GM19324 (cell line): ENCODE measurements around the gene GTF3C6.
"Not testable (repeated sequence)": the region's sequence is repeated elsewhere in the genome, so short reads cannot be mapped to it uniquely, and the experiment has no call there.

Experiments
- ATAC-seq: cut with Tn5 transposase; IDR thresholded peaks from one replicate; pipeline ENCODE4 v1.9.1; 2021; ENCODE audit warnings: mild to moderate bottlenecking, moderate library complexity; ENCODE audit not compliant: unreplicated experiment, low FRiP score

The GTF3C6 gene, protein sequence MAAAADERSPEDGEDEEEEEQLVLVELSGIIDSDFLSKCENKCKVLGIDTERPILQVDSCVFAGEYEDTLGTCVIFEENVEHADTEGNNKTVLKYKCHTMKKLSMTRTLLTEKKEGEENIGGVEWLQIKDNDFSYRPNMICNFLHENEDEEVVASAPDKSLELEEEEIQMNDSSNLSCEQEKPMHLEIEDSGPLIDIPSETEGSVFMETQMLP

DNA sequence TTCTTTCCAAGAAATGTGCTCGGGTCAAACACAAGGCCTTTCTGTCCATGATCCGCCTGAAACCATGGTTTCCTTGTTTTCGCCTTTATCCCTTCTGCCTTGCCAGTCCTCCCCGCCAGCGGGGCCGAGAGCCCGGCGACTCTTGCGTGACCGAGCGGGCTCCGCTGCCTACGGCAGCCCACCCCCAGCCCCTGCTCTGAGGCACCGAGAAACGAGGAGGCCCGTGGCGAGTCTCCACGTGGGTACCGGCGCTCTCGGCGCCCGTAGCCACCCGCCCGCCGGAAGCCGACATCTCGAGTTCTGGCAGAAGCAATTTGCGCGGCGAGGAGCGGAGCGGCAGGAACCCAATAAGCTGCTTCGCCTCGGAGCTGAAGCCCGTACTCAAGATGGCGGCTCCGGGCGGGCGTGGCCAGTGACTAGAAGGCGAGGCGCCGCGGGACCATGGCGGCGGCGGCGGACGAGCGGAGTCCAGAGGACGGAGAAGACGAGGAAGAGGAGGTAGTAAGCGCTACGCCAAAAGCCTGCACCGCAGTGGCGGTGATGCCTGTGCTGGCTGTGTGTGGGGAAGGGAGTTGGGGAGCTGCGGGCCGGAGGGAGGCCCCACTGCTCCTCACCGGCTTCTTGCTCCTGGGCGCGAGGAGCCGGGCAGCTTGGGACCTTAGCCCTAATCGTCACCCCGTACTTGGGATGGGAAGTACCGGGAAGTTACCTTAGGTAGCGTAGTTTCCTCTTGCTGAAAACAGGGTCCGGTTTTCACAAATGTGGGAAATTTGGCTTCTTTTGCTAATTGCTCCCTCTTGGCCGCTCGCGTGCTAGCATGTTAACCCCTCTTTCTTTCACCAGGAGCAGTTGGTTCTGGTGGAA, at the start of gene GTF3C6:
Gene GTF3C6 (plus strand): TSS at position 378 of the 864 bp plus-strand sequence. CDS start 64 bp downstream, at position 442.
- ATAC-seq, result peak; percentile 99

DNA sequence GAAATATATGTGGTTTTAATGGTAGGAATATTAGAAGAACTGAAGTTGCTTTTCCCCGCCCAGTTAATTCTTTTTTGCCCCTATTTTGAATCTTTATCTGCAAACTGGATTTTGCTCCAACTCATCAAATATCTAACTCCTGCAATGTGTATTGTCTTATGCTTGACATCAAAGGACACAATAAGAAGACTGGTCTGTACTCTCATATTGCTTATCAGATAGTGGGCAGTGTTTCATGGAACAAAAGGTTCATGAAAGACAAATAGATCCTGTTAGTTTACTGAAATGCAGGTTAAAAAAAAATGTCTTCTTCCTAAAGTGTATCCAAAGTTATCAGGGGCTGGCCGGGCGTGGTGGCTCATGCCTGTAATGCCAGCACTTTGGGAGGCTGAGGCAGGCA, 27.7 kb upstream of the GTF3C6 start:
- ATAC-seq, result no peak

DNA sequence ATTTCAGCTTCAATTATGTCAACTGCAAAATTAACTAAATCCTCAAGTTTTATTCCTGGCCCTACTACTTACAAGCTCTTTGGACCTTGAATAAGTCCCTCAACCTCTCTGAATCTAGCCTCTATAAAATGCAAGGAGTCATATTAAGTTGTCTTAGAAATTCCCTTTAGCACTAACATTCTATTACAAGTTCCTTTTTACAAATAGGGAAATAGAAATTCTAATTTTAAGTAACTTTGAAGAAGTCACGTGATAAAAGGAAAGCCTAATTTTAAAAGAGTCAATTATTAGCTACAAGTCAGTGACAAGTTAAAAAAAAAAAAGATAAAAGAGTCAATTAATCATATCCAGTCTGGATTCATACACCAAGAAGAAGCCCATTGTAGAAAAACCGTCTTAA, 24.6 kb upstream of the GTF3C6 start:
- ATAC-seq, result no peak

DNA sequence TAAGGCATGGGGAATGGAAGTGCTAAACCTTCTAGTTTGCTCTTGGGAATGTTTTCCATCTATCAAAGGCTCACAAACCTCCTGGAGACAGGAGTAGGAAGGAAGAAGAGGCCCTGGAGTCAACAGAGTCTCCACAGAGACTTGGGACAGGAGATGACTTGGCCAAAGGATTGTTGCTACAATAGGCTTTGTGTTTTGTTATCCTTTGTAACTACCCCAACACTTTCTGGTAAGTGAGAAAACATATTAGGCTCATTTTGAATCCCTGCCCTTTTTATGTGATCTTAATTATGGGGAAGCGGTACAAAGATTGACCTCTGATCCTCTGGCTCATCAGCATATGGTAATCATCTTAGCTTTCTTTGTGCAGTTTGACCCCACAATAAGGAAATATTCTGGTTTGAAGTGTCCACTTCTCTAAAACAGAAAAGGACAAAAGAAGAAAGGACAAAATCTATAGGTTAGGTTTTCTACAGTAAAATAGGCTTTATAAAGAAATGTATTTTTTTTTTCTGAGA, 24.1 kb upstream of the GTF3C6 start:
- no peak for ATAC-seq

DNA sequence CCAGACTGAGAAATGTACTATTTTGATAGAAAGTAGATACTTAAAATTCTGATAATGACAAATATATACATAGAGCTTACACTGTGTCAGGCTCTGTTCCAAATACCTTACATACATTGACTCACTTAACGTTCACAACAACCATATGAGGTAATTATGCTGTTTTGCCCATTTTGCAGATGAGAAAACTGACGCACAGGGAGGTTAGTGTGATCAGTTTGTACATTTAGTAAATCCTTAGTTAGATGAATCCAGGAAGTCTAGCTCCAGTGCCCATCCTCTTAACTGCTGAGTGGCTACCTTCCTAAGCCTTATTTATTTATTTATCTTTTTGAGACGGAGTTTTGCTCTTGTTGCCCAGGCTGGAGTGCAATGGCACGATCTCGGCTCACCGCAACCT, 23.3 kb upstream of the GTF3C6 start:
- ATAC-seq, result no peak

DNA sequence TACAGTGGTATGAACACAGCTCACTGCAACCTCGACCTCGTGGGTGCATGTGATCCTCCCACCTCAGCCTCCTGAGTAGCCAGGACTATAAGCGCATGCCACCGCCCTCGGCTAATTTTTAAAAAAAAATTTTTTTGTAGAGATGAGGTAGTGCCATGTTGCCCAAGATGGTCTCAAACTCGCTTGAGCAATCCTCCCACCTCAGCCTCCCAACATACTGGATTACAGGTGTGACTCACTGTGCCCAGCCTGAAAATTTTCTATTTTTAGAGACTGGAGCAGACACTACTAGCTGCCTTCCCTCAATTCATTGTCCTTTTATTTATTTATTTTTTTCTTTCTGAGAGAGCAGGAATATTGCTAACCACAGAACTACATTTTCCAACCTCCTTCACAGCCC, 20.3 kb upstream of the GTF3C6 start:
- ATAC-seq, result no peak

DNA sequence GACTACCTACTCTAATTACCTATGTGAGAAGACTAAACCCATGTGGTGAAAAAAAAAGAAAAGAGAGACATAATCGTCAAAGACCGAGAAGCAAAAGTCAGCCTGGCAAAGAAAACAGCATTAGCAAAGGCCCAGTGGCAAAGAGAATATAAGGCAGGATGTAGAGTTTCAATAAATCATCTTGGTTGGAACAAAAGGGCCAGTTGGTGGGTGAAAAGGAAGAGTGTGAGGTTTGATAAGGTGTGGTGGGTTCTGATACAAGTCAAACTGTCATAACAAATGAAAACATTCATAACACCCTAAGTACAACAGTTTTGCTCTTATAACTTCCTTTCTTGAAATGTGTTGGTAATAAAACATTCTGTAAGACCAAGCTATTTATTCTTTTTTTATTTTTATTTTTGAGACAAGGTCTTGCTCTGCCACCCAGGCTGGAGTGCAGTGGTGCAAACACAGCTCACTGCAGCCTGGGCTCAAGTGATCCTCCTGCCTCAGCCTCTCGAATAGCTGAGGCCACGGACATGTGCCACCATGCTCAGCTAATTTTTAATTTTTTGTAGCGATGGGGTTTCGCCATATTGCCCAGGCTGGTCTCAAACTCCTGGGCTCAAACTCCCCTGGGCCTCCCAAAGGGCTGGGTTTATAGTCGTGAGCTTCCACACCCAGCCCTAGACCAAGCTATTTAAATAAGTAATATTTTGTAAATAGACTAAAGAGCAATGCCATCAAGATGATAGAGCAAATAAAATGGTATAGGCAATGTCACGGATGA, 18.9 kb upstream of the GTF3C6 start:
- no peak for ATAC-seq

DNA sequence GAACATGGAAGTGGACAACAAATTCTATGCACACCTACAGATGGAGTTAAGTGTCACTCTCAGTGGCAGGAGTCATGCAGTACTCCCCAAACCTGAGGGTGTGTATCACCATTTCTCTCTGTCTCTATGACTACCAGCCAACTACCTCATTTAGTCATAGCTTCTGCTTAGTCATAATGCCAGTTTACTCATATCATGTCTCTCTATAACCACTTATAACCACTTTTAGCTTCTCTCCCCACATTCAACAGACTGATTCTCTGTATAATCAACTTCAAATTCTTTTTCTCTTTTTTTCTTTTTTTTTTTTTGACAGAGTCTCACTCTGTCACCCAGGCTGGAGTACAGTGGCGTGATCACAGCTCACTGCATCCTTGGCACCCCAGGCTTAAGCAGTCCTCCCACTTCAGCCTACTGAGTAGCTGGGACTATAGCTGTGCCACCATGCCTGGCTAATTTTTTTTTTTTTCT, 13.8 kb upstream of the GTF3C6 start:
- ATAC-seq, result peak; percentile 83

DNA sequence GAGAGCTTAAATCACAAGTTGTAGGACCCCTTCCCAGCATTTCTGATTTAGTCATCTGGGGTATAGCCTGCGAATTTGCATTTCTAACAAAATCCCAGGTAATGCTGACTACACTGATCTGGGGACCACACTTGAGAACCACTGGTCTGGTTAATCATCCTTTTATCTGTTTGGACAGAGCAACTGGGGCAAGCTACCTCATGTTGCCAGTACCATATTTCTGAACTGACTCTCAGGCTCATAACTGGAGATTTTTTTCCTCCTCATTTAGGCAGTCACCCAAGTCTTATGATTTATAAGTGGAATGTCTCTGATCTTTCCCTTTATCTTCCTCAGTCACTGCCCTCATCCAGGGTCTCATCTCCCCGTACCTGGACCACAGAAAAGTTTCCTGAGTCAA, 12.0 kb upstream of the GTF3C6 start:
- no peak for ATAC-seq

DNA sequence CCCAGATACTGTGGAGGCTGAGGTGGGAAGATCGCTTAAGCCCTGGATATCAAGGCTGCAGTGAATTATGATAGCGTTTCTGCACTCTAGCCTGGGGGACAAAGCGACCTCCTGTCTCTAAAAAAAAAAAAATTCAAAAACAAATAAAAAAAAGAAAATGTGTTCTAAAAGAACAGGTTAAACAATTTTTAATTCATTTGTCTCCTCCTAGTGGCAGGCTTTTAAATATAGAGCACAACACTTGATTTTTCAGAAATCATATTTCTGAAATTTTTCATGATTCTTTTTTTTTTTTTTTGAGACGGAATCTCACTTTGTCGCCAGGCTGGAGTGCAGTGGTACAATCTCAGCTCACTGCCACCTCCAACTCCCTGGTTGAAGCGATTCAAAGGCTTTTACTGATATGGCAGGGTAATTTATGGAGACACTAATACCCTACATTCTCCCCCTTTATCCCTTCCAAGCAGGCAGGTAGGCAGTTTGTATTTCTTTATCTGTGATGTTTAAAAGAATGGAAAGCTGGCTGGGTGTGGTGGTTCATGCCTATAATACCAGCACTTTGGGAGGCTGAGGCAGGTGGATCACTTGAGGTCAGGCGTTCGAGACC, 8.7 kb upstream of the GTF3C6 start:
- no peak for ATAC-seq

DNA sequence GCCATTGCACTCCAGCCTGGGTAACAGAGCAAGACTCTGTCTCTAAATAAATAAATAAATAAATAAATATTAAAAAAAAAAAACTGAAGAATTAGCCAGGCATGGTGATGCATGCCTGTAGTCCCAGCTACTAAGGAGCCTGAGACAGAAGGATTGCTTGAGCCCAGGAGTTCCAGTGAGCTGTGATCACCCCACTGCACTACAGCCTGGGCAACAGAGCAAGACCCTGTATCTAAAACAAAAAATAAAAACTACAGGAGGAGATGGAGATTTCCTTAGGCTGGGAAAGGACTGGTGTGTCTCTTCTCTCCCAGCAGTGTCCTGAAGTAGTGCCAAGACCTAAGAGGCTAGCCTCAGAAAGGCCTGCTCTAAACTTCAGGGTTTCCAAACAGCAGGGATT, 8.1 kb upstream of the GTF3C6 start:
- no peak for ATAC-seq

DNA sequence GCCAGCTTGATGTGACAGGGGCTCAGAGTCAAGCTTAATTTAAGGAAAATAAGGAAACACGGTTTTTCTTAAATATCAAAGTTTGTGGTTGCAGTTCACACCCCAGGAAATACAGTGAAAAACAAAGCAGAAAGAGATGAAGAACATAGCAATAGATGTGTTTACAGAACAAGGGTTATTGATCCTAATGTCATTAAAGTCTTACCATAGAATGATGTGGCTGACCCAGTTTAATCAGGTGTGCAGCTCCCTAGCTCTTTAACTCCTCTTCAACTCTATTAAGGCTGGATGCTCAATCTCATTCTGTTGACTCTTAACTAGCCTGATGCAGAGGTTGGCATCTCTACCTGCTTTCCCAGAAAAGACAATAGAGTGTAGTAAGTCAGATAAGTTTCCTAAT, 7.5 kb upstream of the GTF3C6 start:
- ATAC-seq, result no peak

DNA sequence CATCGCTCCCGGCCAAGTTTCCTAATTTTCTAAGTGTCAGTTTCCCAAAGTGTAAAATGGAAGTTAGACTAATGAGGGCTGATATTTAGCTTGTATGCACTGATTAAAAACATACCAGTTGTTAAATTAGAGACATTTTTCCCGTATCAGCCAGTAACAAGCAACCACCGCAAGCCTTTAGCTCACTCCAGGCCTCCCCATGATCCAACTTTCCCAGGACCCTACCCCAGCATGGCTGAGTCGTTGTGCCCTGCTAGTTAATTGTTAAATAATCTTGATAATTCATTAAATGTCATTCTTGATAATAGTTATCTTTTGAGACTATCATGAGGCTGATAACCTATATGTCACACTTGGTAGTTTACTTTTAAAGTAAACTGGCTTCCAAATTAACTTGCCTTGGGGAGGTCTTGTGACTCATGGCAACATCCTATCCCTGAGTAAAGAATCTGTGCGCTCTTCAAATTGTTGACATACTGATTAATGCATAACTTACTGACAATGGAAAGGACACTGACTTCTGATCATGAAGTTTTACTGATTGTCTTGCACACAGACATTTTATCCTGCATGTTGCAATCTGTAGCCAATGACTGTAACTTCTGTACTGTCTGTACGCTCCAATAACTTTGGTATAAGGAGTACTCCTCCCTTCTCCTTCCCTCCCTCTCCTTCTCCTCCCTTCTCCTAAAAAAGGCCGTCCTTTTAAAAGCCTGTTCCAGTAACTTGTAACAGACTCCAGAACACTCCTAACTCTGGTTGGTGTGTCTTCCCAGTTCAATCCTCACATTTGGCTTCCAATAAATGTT, 6.3 kb upstream of the GTF3C6 start:
- ATAC-seq, result no peak

DNA sequence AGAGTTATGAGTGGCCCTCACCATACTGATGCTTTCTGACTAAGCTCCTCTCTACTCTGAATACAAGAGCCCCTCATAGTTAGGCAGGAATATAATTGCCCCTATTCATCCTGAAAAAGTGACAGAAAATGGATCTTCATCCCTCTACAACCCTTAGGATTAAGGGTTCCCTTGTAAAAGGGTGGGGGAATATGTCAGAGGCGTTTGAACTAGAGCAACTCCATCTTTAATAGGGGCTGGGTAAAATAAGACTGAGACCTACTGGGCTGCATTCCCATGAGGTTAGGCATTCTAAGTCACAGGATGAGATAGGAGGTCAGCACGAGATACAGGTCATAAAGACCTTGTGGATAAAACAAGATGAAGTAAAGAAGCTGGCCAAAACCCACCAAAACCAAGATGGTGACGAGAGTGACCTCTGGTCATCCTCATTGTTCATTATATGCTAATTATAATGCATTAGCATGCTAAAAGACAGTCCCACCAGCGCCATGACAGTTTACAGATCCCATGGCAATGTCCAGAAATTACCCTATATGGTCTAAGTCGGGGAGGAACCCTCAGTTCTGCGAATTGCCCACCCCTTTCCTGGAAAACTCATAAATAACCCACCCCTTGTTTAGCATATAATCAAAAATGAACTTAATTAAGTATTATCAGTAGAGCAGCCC, 4.7 kb upstream of the GTF3C6 start:
- ATAC-seq, result no peak

DNA sequence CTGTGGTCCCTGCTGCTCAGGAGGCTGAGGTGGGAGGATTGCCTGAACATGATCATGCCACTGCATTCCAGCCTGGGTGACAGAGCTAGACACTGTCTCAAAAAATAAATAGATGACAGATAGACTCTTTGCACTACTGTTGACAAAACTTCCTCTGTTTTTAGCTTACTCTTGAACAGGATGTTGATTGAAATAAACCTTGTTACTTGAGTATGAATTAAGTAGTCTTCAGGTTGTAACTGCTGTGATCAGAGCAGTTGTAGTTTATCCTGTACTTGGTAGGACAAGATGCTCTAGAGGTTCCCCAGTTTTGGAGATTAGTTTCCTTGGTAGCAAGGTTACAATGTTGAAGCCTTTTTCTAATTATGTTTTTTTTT, 1.5 kb downstream of the GTF3C6 start:
- no peak for ATAC-seq

DNA sequence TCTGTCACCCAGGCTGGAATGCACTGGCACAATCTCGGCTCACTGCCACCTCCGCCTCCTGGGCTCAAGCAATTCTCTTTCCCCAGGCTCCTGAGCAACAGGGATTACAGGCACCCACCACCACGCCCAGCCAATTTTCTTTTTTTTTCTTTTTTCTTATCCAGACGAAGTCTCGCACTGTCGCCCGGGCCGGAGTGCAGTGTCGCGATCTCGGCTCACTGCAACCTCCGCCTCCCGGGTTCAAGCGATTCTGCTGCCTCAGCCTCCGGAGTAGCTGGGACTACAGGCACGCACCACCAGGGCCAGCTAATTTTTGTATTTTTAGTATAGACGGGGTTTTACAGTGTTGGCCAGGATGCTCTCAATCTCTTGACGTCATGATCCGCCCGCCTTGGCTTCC, 4.1 kb downstream of the GTF3C6 start:
- not testable (repeated sequence) for ATAC-seq

DNA sequence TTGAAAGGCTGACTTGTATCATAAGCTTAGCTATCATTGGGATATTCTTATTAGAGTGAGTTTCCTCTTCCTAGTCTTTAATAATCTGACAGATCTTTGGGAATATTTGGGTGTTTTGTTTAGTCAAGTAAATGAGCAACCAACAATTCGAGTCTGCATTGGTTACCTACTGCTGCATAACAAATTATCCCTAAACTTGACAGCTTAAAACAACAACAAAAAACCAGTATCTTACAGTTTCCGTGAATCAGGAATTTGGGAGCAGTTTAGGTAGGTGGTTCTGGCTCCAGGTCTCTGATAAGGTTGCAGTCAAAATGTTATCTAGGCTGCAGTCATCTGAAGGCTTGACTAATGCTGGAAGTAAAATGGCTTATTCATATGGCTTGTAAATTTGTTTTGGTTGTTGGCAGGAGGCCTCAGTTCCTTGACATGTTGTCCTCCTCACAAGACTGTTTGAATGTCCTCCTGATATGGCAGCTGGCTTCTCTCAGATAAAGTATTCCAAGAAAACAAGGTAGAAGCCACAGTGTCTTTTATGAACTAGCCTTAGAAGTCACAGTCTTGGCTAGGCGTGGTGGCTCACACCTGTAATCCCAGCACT, 7.2 kb downstream of the GTF3C6 start:
- ATAC-seq, result no peak

DNA sequence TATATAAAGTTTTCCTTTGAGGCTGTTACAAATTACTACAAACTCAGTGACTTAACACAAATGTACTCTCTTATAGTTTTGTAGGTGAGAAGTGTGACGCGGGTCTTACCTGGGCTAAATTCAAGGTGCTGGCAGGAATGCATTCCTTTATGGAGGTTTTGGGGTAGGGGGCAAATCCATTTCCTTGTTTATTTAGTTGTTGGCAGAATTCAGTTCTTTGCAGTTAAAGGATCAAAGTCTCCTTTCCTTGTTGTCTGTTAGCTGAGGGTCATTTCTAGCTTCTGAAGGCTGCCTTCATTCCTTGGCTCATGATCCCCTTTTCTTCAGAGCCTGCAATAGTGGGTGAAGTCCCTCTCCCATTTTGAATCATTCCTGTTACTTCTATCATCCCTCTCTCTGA, 10.2 kb downstream of the GTF3C6 start:
- ATAC-seq, result not testable (repeated sequence)

DNA sequence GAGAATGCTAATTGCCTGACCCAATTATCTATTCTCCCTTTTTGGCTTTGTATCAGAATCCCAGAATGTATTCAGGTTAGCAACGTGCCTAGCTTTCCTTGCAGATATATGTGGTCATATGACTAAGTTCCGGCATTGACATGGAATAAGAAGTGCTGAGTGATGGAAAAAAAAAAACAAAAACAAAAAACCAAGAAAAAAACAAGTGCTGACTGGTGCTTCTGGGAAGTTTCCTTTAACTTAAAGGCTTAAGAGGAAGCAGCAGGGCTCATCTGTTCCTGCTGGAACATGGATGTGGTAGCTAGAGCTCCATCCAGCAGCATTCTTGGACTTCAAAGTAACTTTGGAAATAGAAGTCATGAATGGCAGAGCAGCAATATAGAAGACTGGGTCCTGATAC, 13.0 kb downstream of the GTF3C6 start:
- ATAC-seq, result no peak
